NCI-H146 treated with DMSO at 0.1 percent for 48 hours (cell line): Measurements from ENCODE around the gene ANK3.
A peak's percentile ranks its signal among the peaks of the same experiment; 100 is the strongest.

Experiments
- DNase-seq: peaks from one replicate; lab custom pipeline; 2025; ENCODE audit not compliant: unreplicated experiment; lab: John Stamatoyannopoulos, UW

The ANK3 gene

GRCh38 chr10:60389413-60390025, at the start of gene ANK3:
ANK3 (minus strand) TSS chr10:60389875; CDS start chr10:60389538, 337 bp downstream.
- no peak for DNase-seq

DNA sequence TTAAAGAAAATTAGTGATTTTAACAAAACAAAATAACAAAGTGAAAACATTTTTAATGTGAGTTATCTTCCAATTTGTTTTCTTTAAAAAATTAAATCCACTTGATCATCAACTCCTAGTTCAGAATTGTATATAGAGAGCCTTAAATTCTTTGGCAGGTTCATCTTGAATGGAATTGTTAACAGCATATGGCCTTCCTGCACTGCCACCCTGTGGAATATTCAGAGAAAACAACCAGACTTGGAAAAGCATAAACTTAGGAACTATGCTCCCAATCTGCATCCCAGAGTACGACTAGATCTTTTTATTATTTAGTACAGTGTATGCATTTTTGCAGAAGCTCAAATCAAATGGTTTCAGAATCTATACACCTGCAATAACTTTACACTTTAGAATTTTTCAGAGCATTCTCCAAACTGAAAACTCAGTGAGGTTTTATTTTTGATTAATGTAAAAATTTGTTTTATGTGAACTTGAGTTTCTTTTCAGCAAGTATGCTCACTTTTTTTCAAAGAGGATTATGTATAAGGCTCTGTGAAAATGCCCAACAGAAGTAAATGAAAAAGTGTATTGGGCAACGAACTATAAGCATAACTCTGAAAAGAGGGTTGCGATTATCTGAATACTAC, 44.9 kb upstream of the ANK3 start:
- DNase-seq = peak; percentile 35

- no peak for DNase-seq
These were observed 44.0 kb upstream of the ANK3 start for GRCh38 chr10:60433684-60434083.

DNA sequence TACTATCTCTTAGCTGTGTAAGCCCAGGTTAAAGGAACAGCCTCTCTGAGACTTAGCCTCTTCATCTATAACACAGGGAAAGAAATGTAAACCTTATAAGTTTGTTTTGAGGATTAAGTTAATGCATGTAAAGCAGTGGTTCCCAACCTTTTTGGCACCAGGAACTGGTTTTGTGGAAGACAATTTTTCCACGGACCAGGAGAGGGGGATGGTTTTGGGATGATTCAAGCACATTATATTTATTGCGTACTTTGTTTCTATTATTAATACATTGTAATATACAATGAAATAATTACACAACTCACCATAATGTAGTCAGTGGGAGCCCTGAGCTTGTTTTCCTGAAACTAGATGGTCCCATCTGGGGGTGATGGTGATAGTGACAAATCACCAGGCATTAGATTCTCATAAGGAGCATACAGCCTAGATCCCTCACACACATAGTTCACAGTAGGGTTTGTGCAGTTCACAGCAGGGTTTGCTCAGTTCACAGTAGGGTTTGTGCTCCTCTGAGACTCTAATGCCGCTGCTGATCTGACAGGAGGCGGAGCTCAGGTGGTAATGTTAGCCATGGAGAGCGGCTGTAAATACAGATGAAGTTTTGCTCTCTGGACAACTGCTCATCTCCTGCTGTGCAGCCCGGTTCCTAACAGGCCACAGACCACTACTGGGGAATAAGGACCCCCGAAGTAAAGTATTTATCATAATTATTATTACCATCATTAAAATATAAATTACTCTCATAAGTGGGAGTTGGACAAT, 41.3 kb upstream of the ANK3 start:
- DNase-seq = no peak

- DNase-seq = no peak
These were observed 40.3 kb upstream of the ANK3 start for GRCh38 chr10:60430017-60430416.

DNA sequence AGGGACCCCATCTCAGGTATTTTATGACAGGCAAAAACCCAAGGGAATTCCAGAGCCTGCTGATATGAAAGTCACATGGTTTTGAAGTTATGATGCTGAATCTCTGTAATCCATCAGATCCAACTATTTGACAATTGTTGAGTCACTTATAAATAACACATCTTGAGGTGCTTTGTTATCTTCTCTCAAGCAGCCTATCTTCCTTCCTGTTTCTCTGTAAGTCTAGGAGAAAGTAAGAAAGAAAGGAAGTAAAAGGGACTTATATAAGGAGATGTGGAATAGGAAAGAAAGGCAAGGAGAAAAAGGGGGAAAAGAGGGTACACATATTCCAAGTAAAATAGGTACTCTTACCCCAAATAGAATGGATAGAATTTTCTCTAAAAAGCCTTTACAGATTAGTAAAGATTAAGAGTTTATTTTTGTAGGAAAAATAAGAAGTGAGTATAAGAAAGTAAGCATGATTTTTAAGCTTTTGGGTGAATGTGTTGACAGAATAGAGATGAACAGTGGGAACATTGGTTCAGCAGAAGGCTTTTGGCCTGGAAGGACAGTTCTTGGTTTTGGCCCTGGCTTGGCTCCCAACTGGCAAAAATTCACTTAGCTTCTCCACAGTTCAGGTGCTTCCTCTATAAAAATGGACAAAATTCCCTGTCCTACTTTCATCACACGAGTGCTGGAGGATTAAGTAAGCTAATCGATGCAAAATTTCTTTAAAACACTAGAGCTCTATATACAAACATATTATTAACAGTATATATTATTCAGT, 39.6 kb upstream of the ANK3 start:
- no peak for DNase-seq

DNA sequence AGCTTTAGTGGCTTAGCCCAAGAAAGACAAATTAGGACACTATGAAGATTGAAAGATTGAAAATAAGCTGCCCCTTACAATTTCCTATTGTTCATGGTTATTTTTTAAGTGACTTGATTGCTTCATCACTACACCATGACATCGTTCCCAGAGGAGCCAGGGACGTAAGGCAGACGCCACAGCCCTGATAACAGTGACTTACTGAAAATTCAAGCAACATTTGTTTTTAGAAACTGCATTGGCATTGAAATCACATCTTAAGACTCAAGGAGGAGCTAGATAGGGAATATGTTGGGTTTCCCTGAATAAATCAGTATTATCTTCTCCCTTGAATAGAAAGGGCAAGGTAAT, 38.7 kb upstream of the ANK3 start:
- no peak for DNase-seq

DNA sequence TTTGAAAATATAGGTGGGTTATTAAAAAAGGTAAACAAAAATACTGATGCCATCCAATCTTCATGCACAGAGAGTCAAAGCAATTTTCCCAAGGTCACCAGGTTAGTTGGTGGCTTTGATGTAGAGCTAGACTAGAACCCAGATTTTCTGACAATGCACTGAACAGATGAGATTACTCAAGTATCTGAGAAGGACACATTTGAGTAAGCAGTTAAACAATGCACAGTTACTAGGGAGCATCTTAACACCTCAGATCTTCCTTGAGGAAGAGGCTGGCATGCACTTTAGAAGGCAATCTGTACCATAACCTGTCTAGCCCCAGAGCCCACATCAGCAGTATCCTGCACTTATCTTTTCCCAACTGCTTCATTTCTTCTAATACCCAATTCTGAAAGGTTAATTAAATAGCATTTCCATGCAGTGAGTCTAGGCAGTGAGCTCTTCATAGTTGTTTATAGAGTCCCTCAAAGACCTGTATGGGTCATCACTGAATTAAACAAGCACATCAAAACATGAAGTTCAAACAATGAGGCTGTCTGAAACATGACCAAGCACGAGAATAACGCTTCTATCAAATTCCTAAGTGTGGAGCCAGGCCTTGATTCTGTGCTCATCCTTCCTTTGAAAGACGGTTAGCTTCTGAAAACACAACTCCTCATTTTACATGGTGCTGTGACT, 38.2 kb upstream of the ANK3 start:
- no peak for DNase-seq

GRCh38 chr10:60427148-60427547, 37.5 kb upstream of the ANK3 start:
- no peak for DNase-seq

GRCh38 chr10:60426425-60426824, 36.8 kb upstream of the ANK3 start:
- DNase-seq = no peak

DNA sequence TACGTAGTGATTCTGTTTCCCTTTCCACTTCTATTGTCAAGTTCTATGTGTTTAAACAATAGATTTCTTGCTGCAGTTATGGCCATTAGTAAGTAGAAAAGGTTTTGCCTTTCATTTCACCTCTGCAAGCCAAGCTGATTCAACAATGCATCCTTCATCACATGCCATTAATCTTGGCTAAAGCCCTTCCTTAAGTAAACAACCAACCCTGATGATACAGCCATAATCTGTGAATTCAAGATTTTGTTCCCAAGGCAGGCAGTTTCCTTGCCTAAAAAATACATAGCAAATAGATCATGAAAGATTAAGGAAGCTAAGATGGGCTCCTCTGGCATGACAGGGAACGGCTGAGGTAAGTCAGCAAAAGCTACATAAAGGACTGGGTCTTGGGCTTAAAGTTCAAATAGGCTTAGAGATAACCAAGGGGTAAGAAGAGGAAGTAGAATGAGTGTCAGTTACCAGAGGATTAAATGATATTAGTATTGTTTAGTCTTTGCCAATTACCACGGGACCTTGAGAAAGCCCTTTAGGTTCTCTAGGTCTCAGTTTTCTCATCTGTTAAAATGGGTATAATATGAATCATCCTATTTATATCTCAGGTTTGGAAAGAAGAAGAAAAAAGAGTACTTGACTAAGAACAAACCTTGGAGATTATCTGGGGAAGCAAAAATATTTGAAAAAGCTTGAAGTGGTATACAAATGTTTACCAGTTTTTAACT, 35.9 kb upstream of the ANK3 start:
- peak; percentile 14 for DNase-seq

GRCh38 chr10:60424971-60425370, 35.3 kb upstream of the ANK3 start:
- DNase-seq = no peak

DNA sequence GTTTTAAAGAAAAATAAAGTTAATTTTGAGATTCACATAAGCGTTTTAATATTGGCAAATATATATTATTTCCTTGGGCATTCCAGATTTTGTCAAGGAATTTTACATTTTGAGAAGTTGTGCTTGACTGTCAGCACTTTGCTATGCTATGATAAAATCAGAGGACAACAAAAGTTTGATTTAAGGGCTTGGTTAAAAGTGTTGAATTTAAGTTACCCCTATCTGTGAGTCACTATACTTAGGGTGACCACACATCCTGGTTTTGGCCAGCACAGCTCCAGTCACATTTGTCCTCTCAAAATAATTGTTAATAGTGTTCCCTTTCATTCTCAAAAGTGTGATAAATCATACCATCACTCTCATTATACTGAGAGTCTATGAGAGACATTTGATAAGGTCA, 34.2 kb upstream of the ANK3 start:
- DNase-seq = no peak

- peak; percentile 25 for DNase-seq
These were observed 33.1 kb upstream of the ANK3 start for GRCh38 chr10:60422809-60423208.

DNA sequence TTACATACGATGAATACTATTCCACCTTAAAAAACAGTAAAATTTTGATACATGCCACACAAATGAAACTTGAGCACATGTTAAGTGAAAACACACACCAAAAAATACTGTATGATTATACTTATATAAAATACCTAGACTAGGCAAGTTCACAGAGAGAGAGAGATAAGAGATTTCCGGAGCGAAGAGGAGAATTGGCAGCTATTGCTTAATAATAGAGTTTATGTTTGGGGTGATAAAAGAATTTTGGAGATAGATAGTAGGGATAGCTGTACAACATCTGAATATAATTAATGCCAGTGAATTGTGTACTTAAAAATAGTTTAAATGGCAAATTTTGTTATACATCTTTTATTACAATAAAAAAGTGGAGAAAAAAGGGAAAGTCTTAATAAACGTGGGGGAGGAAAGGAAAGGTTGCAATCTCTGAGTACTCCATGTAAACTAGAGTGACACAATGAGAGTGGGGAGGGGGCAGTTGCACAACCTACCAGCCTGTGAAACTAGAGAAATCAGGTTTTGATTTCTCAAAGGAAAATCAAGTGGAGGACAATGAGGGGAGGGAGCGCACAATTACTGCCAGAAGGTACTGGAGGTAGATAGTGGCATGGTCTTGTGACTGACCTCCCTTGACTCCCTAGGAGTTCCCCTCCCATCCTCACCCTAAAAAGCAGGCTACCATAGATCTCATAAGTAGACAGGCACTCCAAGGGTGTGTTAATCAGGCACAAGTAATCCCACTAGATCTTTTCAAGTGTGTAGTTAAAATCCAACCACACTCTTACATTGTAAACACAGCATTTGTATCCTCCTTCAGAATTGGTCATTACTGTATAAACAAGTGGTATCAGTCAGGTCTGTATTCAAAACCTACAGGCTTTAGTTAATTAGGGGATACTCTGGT, 31.6 kb upstream of the ANK3 start:
- no peak for DNase-seq

GRCh38 chr10:60419249-60419648, 29.6 kb upstream of the ANK3 start:
- no peak for DNase-seq

DNA sequence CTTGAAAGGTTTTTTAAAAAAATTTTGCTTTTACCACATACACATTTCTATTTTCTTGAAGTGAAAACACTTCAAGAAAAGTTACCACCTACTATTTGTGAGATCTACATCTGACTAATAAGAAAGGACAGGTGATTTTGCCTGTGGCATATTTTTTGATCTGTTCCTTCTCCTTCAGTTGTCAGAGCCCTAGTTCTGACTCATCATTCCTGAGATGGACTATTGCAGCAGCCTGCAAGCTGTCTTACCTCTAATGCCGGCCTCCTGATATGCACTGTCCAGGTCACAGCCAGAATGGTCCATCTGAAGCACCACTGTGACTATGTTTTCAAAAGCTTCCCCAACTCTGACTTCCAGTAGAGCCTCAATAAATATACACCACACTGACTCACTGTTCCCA, 28.2 kb upstream of the ANK3 start:
- no peak for DNase-seq

- no peak for DNase-seq
These were observed 27.3 kb upstream of the ANK3 start for GRCh38 chr10:60417024-60417423.

DNA sequence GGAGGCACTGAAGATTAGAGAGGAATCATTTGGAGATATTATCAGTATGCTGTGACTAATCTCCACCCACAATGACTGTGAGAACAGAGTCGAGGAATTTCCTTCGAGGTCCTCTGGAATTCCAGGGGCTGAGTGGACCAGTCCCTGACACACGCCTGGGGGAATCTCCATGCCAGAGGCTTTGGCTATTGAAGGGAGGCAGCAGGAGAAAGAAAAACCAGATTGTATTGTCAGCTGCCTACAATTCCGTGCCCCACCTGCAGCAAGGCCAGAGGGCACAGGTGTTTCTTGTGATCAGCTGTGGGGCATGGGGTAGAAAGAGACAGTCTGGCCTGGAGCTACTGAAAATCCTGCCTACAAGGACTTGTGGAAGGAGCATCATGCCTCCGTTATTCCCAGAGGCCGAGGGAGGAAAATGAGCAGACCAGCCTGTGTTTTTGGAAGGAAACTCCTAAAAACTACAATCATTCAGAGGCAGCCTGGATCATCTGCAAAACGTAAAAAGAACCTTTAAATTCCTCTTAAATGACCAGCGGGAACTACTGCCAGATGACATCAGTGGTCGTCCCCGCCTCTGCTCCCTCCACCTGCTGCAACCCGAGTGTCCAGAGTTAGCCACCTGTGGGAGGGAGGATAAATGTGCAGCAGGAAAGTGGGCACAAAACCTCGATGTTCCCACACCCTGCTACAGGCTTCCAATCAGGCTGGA, 25.4 kb upstream of the ANK3 start:
- peak; percentile 61 for DNase-seq
